ENCODE data around the gene WIPF2. TPM values are rescaled to one million over a fixed set of nuclear protein-coding genes. Genes with fewer than 3 reads are reported as not detected.
"Not testable (repeated sequence)": the region's sequence is repeated elsewhere in the genome, so short reads cannot be mapped to it uniquely, and the experiment has no call there.

The WIPF2 gene
- total RNA-seq, 1 donor from 2014 or later, result 5.7 TPM

DNA sequence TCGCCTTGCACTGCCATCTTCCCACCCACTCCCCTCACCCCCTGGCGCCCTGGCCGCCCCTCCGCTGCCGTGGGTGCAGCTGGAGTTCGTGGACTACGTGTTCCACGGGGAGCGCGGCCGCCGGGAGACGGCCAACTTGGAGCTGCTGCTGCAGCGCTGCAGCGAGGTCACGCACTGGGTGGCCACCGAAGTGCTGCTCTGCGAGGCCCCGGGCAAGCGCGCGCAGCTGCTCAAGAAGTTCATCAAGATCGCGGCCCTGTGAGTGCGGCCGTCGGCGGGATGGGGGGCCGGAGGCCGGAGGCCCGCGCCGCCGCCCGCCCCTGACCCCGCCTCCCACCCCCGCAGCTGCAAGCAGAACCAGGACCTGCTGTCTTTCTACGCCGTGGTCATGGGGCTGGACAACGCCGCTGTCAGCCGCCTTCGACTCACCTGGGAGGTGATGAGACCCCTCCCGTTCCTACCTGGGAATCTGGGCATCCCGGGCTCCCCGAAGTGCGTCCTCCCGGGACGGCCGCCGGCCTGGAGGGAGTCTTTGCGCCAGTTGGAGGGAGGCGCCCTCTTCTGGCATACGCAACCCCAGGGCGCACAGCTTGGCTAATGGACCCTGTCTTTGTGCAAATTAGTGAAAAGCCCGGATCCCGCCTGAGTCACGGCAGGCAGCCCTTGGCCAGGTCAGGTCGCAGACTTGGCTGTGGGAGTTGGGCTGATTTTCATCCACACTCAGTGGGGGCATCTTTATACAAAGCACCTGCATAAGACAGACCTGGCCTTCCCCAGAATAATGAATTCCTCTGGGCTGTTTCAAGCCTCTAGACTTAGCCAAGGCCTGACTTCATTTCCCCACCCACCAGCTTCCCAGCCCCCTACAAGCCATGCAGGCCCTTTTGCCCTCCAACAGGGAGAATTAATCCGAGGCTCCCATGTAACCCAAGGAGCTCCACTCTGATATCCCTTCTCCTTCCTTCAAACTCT is 27.6 kb upstream of the WIPF2 start:
- no peaks in the 10 kb centered on the region for H3K27me3 ChIP-seq (ENCODE audit: control insufficient read depth in 3 of 3, insufficient read depth in 3 of 3, low read length in 3 of 3)
- H3K9me3 ChIP-seq (ENCODE audit: control insufficient read depth in 3 of 3, low read length in 3 of 3), result no peaks in the 10 kb centered on the region
- peaks cover 17 to 25% (median 20%) of the 10 kb centered on the region in 3 donors for H3K36me3 ChIP-seq (ENCODE audit: control insufficient read depth in 3 of 3, insufficient read depth in 3 of 3, low read length in 3 of 3)
- H3K27ac ChIP-seq (ENCODE audit: low read depth, low read length), result no peak overlapping the region
- H3K9ac ChIP-seq (ENCODE audit: low read depth in 1 of 3, low read length in 3 of 3), result peak overlapping the region; percentile 3 to 64 (median 33)
- H3K4me1 ChIP-seq (ENCODE audit: control insufficient read depth in 3 of 3, insufficient read depth in 3 of 3, low read length in 3 of 3), result peaks cover 6 to 18% (median 12%) of the 10 kb centered on the region in 3 donors
- H3K4me3 ChIP-seq (ENCODE audit: low read length in 3 of 3), result peak overlapping the region; percentile 49 to 73 (median 67)

DNA sequence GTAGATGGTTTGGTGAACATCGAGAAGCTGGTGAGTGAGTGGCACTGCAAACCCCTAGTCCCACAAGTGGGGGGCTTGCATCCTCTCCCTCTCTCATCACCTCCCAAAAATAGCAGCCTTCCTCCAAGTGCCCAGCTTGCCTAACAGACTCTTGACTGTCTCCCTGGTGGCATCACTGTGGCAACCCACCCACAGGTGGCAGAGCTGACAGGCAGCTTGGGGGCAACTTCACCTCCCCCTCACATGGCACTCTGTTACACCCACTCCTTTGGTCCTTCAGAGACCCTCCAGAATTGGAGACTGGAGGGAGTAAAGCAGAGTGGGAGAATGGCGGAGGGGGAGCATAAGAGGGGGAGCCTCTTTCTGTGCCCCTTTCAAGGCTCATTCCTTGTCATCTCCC is 26.1 kb upstream of the WIPF2 start:
- no peak overlapping the region for H3K27ac ChIP-seq (ENCODE audit: low read depth, low read length)
- H3K9me3 ChIP-seq (ENCODE audit: control insufficient read depth in 3 of 3, low read length in 3 of 3), result no peaks in the 10 kb centered on the region
- peaks cover 6 to 18% (median 12%) of the 10 kb centered on the region in 3 donors for H3K4me1 ChIP-seq (ENCODE audit: control insufficient read depth in 3 of 3, insufficient read depth in 3 of 3, low read length in 3 of 3)
- peaks cover 17 to 25% (median 20%) of the 10 kb centered on the region in 3 donors for H3K36me3 ChIP-seq (ENCODE audit: control insufficient read depth in 3 of 3, insufficient read depth in 3 of 3, low read length in 3 of 3)
- no peak overlapping the region for H3K9ac ChIP-seq (ENCODE audit: low read depth in 1 of 3, low read length in 3 of 3)
- no peaks in the 10 kb centered on the region for H3K27me3 ChIP-seq (ENCODE audit: control insufficient read depth in 3 of 3, insufficient read depth in 3 of 3, low read length in 3 of 3)
- no peak overlapping the region for H3K4me3 ChIP-seq (ENCODE audit: low read length in 3 of 3)

DNA sequence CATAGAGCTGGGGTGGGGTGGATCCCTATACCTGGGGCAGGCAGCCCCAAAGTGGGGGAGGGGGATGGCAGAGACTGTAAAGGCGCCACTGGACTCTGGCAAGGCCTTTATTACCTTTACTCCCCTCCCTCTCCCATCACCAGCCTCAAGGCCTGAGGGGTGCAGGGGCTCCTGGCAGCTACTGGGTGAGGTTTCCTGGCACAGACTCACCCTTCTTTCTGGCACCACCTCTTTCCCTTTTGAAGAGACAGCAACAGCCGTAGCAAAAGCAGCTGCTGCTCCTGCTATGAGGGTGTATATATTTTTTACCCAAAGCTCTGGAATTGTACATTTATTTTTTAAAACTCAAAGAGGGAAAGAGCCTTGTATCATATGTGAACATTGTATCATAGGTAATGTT is 24.3 kb upstream of the WIPF2 start:
- Histone ChIP-seq H3K4me3 (ENCODE audit: low read length in 3 of 3) (no peak overlapping the region), H3K9ac (ENCODE audit: low read depth in 1 of 3, low read length in 3 of 3) (peak overlapping the region in 1 of 3 donors; percentile 14), H3K9me3 (ENCODE audit: control insufficient read depth in 3 of 3, low read length in 3 of 3) (no peaks in the 10 kb centered on the region), H3K4me1 (ENCODE audit: control insufficient read depth in 3 of 3, insufficient read depth in 3 of 3, low read length in 3 of 3) (peaks cover 6 to 18% (median 12%) of the 10 kb centered on the region in 3 donors), H3K27ac (ENCODE audit: low read depth, low read length) (no peak overlapping the region), H3K36me3 (ENCODE audit: control insufficient read depth in 3 of 3, insufficient read depth in 3 of 3, low read length in 3 of 3) (peaks cover 6 to 17% (median 15%) of the 10 kb centered on the region in 3 donors), H3K27me3 (ENCODE audit: control insufficient read depth in 3 of 3, insufficient read depth in 3 of 3, low read length in 3 of 3) (no peaks in the 10 kb centered on the region)

DNA sequence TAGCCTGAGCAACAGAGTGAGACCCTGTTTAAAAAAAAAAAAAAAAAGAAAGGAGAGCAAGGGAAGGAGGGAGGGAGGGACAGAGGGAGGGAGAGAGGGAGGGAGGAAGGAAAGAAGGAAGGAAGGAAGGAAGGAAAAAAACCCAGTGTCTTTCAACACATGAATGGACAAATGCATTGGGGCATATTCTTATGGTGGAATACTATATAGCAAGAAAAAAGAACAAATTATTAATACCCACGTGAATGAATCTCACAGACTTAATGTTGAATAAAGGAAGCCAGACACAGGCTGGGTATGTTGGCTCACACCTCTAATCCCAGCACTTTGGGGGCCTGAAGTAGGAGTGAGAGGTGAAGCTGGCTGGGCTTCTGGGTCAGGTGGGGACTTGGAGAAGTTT is 21.6 kb upstream of the WIPF2 start:
- Histone ChIP-seq H3K27me3 (ENCODE audit: control insufficient read depth in 3 of 3, insufficient read depth in 3 of 3, low read length in 3 of 3) (no peaks in the 10 kb centered on the region), H3K27ac (ENCODE audit: low read depth, low read length) (no peak overlapping the region), H3K4me3 (ENCODE audit: low read length in 3 of 3) (no peak overlapping the region)

DNA sequence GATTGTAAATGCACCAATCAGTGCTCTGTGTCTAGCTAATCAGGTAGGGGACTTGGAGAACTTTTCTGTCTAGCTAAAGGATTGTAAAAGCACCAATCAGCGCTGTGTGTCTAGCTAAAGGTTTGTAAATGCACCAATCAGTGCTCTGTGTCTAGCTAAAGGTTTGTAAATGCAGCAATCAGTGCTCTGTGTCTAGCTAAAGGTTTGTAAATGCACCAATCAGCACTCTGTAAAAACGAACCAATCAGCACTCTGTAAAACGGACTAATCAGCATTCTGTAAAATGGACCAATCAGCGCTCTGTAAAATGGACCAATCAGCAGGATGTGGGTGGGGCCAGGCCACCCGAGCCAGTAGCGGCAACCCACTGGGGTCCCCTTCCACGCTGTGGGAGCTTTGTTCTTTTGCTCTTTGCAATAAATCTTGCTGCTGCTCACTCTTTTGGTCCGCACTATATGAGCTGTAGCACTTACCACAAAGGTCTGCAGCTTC is 21.1 kb upstream of the WIPF2 start:
- H3K27ac ChIP-seq (ENCODE audit: low read depth, low read length); H3K9ac ChIP-seq (ENCODE audit: low read depth in 1 of 3, low read length in 3 of 3); H3K27me3 ChIP-seq (ENCODE audit: control insufficient read depth in 3 of 3, insufficient read depth in 3 of 3, low read length in 3 of 3); H3K4me3 ChIP-seq (ENCODE audit: low read length in 3 of 3); H3K9me3 ChIP-seq (ENCODE audit: control insufficient read depth in 3 of 3, low read length in 3 of 3); H3K4me1 ChIP-seq (ENCODE audit: control insufficient read depth in 3 of 3, insufficient read depth in 3 of 3, low read length in 3 of 3): not testable (repeated sequence)
- H3K36me3 ChIP-seq (ENCODE audit: control insufficient read depth in 3 of 3, insufficient read depth in 3 of 3, low read length in 3 of 3), result peaks cover 4 to 13% (median 9%) of the 10 kb centered on the region in 3 donors

More for the DNA sequence above, 21.6 kb upstream of the WIPF2 start:
- H3K9me3 ChIP-seq (ENCODE audit: control insufficient read depth in 3 of 3, low read length in 3 of 3), result no peaks in the 10 kb centered on the region
- no peak overlapping the region for H3K9ac ChIP-seq (ENCODE audit: low read depth in 1 of 3, low read length in 3 of 3)
- peaks cover 0 to 6% (median 0%) of the 10 kb centered on the region in 3 donors for H3K4me1 ChIP-seq (ENCODE audit: control insufficient read depth in 3 of 3, insufficient read depth in 3 of 3, low read length in 3 of 3)
- peaks cover 6 to 17% (median 10%) of the 10 kb centered on the region in 3 donors for H3K36me3 ChIP-seq (ENCODE audit: control insufficient read depth in 3 of 3, insufficient read depth in 3 of 3, low read length in 3 of 3)

DNA sequence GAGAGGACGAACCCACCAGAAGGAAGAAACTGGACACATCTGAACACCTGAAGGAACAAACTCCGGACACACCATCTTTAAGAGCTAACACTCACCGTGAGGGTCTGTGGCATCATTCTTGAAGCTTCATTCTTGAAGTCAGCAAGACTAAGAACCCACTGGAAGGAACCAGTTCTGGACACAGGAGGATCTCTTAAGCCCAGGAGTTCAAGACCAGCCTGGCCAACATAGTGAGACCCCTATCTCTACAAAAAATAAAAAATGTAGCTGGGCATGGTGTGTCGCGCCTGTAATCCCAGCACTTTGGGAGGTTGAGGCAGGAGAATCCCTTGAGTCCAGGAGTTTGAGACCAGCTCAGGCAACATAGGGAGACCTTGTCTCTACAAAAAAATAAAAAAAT is 20.5 kb upstream of the WIPF2 start:
- no peaks in the 10 kb centered on the region for H3K27me3 ChIP-seq (ENCODE audit: control insufficient read depth in 3 of 3, insufficient read depth in 3 of 3, low read length in 3 of 3)
- H3K27ac ChIP-seq (ENCODE audit: low read depth, low read length), result no peak overlapping the region
- H3K9me3 ChIP-seq (ENCODE audit: control insufficient read depth in 3 of 3, low read length in 3 of 3), result no peaks in the 10 kb centered on the region
- no peak overlapping the region for H3K4me3 ChIP-seq (ENCODE audit: low read length in 3 of 3)
- H3K4me1 ChIP-seq (ENCODE audit: control insufficient read depth in 3 of 3, insufficient read depth in 3 of 3, low read length in 3 of 3), result peaks cover 0 to 6% (median 0%) of the 10 kb centered on the region in 3 donors
- H3K9ac ChIP-seq (ENCODE audit: low read depth in 1 of 3, low read length in 3 of 3), result no peak overlapping the region
- H3K36me3 ChIP-seq (ENCODE audit: control insufficient read depth in 3 of 3, insufficient read depth in 3 of 3, low read length in 3 of 3), result peaks cover 2 to 8% (median 3%) of the 10 kb centered on the region in 3 donors

DNA sequence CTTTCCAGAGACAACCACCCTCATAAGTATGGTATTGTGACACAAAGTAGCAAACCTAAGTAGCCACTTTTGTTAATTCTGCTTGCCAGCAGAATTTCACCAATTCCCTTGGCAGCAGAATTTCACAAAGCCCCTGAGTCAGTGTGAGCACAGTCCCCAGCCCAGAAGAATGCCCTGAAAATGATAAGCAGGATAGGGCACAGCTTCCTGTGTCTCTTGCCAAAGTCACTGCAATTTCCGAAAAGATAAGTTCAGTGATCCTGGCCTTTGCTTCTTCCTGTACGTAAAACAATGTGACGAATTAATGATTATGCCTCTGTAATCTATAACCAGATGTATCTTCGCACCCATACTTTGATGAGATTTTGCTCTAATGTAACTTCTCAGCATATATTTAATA is 16.0 kb upstream of the WIPF2 start:
- Histone ChIP-seq H3K36me3 (ENCODE audit: control insufficient read depth in 3 of 3, insufficient read depth in 3 of 3, low read length in 3 of 3) (no peaks in the 10 kb centered on the region), H3K9ac (ENCODE audit: low read depth in 1 of 3, low read length in 3 of 3) (no peak overlapping the region), H3K27me3 (ENCODE audit: control insufficient read depth in 3 of 3, insufficient read depth in 3 of 3, low read length in 3 of 3) (no peaks in the 10 kb centered on the region), H3K4me1 (ENCODE audit: control insufficient read depth in 3 of 3, insufficient read depth in 3 of 3, low read length in 3 of 3) (no peaks in the 10 kb centered on the region), H3K9me3 (ENCODE audit: control insufficient read depth in 3 of 3, low read length in 3 of 3) (no peaks in the 10 kb centered on the region), H3K27ac (ENCODE audit: low read depth, low read length) (no peak overlapping the region), H3K4me3 (ENCODE audit: low read length in 3 of 3) (no peak overlapping the region)

DNA sequence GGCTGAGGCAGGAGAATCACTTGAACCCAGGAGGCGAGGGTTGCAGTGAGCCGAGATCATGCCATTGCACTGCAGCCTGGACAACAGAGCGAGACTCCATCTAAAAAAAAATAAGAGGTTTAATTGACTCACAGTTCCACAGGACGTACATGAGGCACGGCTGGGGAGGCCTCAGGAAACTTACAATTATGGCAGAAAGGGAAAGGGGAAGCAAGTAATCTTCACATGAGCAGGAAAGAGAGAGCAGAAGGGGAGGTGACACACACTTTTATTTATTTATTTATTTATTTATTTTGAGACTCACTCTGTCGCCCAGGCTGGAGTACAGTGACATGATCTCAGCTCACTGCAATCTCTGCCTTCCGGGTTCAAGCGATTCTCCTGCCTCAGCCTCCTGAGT is 12.9 kb upstream of the WIPF2 start:
- H3K27me3 ChIP-seq (ENCODE audit: control insufficient read depth in 3 of 3, insufficient read depth in 3 of 3, low read length in 3 of 3); H3K9me3 ChIP-seq (ENCODE audit: control insufficient read depth in 3 of 3, low read length in 3 of 3); H3K36me3 ChIP-seq (ENCODE audit: control insufficient read depth in 3 of 3, insufficient read depth in 3 of 3, low read length in 3 of 3); H3K27ac ChIP-seq (ENCODE audit: low read depth, low read length); H3K9ac ChIP-seq (ENCODE audit: low read depth in 1 of 3, low read length in 3 of 3); H3K4me1 ChIP-seq (ENCODE audit: control insufficient read depth in 3 of 3, insufficient read depth in 3 of 3, low read length in 3 of 3); H3K4me3 ChIP-seq (ENCODE audit: low read length in 3 of 3): not testable (repeated sequence)

DNA sequence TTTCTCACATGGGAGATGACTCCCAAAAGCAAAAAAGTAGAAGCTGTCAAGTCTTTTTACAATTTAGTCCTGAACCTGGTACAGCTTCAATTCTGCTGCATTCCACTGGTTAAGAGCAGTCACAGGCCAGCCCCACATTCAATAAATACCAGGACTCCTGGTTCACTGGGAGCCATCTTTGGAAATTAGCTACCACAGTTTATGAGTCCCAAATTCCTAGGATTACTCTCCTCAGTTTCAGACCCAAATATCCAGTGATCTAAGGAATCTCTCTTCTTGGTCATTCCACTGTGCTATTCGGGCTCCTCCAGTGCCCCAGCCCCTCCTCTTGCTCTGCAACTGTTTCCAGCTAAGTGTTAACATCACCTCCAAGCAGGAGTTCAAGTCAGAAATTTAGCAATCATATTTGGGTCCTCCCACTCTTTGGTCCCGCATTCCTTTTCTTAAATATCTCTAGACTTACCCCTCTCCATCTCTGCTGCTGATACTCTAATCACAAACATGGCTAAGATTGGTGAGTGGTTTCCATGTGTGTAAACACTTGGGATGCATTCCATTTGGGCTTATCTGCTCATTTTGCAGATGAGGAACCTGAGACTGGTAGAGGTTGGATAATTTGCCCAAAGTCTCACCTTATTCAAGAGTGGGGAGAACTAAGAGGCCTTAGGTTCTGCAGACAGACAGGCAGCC is 9.6 kb upstream of the WIPF2 start:
- no peaks in the 10 kb centered on the region for H3K36me3 ChIP-seq (ENCODE audit: control insufficient read depth in 3 of 3, insufficient read depth in 3 of 3, low read length in 3 of 3)
- no peaks in the 10 kb centered on the region for H3K4me1 ChIP-seq (ENCODE audit: control insufficient read depth in 3 of 3, insufficient read depth in 3 of 3, low read length in 3 of 3)
- H3K27me3 ChIP-seq (ENCODE audit: control insufficient read depth in 3 of 3, insufficient read depth in 3 of 3, low read length in 3 of 3), result no peaks in the 10 kb centered on the region
- no peaks in the 10 kb centered on the region for H3K9me3 ChIP-seq (ENCODE audit: control insufficient read depth in 3 of 3, low read length in 3 of 3)
- H3K27ac ChIP-seq (ENCODE audit: low read depth, low read length), result no peak overlapping the region
- H3K9ac ChIP-seq (ENCODE audit: low read depth in 1 of 3, low read length in 3 of 3), result no peak overlapping the region
- no peak overlapping the region for H3K4me3 ChIP-seq (ENCODE audit: low read length in 3 of 3)

DNA sequence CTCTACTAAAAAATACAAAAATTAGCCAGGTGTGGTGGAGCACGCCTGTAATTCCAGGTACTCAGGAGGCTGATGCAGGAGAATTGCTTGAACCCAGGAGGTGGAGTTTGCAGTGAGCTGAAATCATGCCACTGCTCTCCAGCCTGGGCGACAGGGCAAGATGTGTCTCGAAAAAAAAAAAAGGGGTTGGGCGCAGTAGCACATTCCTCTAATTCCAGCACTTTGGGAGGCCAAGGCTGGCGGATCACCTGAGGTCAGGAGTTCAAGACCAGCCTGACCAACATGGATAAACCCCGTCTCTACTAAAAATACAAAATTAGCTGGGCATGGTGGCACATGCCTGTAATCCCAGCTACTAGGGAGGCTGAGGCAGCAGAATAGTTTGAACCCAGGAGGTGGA is 5.2 kb upstream of the WIPF2 start:
- not testable (repeated sequence) for H3K27ac ChIP-seq (ENCODE audit: low read depth, low read length); H3K36me3 ChIP-seq (ENCODE audit: control insufficient read depth in 3 of 3, insufficient read depth in 3 of 3, low read length in 3 of 3); H3K4me3 ChIP-seq (ENCODE audit: low read length in 3 of 3); H3K4me1 ChIP-seq (ENCODE audit: control insufficient read depth in 3 of 3, insufficient read depth in 3 of 3, low read length in 3 of 3); H3K9me3 ChIP-seq (ENCODE audit: control insufficient read depth in 3 of 3, low read length in 3 of 3); H3K27me3 ChIP-seq (ENCODE audit: control insufficient read depth in 3 of 3, insufficient read depth in 3 of 3, low read length in 3 of 3); H3K9ac ChIP-seq (ENCODE audit: low read depth in 1 of 3, low read length in 3 of 3)

Measured in skeletal muscle tissue (tissue), 4 donors.